Activated CD8-positive, alpha-beta memory T cell treated with anti-CD3 and anti-CD28 coated beads for 48 hours (primary cell): Measurements from ENCODE around the gene RFC3.

Source experiments
- DNase-seq, 3 experiments: peaks; one replicate each; pipeline ENCODE4 v3.0.0-alpha.2; 2020; ENCODE audit warnings: low read depth in 2 of 3, low spot score in 2 of 3

RFC3 gene

DNA sequence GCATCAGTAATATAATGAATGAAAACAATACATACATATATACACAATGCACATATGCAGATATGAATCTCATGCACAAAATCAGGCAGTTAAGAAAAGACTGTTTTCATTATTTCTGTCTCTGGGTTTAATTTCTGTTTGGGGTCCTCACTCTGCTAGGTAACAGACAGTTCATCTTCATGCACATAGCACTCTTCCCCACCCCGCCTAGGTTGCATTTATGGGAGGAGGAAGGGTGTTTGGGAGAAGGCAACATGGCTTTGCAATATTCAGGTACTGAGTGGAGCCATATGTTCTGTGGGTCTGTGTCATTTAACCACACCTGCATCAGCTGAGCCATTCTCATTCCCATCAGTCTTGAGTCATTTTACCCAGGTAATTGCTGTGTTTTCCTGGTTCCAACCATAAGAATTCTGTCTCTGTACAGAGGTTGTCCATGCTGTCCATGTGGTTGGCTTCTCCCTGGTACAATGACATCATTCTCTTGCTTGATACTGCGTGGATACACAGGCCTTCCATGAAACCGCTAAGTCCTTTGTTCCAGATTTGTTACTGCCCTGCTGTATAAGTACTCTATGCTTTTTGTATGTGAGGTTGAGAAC is 45.3 kb downstream of the RFC3 start:
- no peak for DNase-seq

DNA sequence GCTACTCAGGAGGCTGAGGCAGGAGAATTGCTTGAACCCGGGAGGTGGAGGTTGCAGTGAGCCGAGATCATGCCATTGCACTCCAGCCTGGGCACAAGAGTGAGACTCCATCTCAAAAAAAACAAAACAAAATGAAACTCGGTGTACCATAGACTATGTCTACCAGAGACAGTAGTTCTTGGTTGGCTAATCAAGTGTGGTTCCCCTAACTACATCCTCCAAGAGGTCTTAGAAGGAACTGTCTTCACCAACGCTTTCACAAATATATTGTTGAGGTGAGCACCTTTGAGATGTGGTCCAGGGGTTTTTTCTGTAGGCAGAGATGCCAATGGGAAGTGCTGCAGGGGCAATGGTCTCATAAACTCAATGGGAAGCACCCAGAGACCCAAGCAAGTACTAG is 48.0 kb downstream of the RFC3 start:
- no peak for DNase-seq

DNA sequence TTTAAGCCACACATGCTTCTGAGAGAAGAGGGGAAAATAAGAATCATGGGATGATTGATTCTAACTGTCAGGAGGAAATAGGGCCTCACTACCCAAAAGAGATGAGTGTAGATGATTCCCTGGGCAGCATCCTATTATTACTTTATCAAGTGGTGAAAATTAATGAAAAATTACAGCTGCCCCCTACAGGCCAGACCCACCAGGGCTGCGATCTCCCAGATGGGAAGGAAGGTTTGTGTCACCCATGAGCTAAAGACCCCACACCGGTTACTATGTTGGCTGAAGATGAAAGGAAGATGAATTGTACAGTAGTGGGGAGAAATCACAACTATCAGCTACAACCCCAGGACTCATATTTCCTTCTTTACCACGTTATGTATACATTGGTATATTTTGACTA is 49.5 kb downstream of the RFC3 start:
- DNase-seq: no peak

DNA sequence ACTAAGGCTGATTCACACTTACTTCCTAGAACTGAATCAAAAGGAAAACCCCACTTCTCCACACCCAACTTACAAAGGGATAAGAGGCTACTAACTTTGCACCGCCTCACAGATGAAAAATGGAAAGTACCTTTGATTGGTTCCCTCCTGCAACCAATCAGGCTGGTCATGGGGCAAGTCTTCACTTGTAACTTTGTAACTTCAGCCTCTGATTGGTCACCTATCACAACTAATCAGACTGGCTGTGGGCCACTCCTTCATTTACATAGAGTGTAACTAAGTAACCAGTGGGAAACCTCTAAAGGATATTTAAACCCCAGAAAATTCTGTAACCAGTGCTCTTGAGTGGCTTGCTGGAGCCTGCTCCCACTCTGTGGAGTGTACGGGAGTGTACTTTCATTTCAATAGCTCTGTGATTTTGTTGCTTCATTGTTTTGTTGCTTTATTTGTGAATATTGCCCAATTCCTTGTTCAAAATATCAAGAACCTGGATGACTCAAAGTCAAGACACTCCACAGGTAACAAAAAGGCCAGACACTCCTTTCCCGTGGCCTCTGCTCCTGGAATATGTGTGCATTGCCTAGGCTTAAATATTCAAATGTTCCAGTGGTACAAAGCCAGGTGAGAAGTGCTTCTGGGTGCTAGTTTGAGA is 50.5 kb downstream of the RFC3 start:
- DNase-seq: no peak

DNA sequence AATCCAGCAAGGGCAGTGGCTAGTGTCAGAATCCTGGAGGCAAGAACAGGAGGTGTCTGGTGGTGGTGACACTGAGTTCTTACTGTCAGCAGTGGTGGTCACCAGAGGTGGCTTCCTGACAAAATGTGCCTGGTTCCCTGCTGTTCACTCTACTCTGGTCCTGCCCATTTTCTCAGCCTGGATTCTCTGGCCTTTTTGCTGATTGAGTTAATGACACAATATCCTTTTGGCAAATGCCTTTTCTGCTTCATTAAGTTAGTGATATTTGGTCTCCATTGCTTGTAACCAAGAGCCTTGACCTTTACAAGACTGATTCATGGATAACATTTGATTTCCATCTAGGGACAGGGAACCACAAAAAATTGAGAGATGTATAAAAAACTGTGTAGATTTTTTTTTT is 51.1 kb downstream of the RFC3 start:
- no peak for DNase-seq

DNA sequence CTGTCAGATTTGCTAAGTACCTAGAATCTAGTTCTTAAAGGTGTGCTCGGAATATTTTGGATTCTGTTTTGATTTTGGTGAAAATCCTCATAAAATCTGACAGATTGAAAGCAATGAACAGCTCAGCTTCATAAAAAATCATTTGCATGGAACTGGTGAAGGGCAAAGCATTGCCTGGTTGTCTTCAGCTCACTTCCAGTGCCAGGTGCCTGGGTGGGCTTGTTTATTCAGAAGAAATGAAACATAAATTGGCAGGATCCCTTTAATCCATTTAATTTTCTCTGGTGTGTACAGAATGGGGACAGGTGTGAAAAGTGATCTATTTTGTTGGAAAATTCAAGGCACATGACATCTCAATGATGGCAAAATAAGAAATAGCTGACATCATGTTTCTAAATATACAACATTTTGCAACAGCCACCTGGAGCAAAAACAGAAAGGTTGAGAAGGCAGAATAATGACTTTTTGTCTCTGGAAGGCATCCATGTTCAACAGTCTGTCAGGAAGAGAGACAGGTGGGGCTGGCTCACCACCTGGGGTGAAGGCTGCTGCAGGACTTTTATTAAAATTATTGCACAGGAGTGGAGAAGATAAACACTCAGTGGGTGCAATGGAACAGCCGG is 52.2 kb downstream of the RFC3 start:
- DNase-seq: no peak

DNA sequence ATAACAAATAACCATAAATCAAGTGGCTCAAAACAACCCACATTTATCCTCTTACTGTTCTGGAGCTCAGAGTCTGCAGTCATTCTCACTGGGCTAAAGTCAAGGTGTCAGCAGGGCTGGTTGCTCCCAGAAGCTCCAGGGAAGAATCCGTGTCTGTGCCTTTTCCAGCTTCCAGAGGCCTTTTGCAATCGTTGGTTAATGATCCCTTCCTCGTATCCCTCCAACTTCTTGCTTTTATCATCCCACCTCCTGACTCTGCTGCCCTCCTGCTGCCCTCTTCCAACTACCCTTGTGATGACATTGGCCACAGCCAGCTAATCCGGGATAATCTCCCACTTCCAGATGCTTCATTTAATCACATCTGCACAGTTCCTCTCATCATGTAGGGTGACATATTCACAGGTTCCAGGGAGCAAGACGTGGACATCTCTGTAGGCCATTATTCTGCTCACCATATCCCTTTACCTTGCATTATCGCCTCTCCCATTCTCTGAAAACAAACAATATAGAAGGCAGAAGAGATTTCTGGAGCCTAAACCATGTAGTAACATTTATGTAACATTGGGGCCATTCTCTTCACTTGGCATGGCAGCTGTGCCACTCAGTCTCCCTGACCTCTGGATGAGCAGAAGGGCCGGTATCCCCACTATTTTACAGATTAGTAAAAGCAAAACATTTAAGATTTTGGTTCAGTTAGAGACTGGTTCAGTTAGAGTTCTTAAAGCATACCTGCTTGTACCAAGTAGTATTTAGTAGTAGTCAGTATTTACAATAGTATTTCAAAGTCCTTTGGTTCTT is 53.5 kb downstream of the RFC3 start:
- no peak for DNase-seq

DNA sequence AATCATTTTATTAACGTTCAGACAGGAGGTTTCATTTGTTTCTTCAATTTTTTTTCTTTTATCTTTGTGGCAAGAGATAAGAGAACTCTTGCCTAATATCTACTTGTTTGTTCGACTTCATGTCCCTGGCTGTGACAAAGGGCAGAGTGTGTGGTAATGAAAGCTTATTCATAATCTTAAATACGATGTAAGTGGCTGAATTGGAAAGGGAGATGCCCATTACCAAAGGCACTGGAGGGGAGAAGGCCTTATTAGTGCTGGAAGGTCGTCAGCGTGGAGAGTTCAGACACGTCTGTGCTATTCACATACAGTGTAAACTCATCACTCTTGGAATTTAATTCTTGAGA is 54.0 kb downstream of the RFC3 start:
- no peak for DNase-seq

DNA sequence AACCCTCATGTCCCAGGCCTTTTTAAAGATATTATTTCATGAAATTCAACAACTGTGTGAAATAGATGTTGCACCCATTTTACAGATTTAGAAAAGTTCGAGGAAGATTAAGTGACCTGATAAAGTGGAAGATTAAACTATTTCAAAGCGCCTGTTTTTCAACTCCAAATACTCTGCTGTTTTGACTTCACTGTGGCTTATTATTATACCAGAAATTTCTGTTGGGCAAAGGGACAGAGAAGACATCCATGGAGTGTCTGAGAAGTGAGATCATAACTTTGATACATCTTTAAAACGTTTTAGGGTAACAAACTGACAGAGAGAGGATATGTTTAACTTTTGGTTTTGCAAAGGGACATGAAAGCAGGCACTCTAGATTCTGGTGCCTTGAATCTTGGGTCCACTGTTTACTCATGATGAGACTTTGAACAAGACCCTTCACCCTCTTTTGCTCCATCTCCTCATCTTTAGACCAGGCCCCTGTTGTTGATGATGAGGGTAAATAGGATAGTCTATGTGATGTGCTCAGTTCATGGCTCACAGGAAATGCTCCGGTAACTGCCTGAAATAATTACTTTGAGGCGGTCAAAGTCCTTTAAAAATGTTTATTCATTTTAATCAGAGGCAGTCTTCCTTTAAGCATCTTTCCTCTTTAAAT is 55.4 kb downstream of the RFC3 start:
- DNase-seq: no peak

DNA sequence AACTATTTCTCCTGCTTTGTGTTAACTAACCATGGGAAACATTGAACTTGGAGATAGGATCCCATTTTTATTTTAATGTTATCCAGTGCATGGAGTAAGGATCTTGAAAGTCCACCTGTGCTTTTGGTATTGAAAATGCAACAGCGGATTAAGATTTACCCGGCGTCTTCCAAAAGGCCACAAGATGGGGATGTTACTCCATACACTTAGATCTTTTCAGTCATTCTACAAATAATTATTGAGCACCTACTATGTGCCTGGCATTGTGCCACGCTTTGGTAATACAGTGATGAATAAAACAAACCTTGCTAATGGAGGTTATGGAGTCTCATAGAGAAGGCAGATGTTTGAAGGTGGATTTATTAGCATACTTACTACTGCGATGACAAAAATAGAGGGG is 56.9 kb downstream of the RFC3 start:
- DNase-seq: no peak

DNA sequence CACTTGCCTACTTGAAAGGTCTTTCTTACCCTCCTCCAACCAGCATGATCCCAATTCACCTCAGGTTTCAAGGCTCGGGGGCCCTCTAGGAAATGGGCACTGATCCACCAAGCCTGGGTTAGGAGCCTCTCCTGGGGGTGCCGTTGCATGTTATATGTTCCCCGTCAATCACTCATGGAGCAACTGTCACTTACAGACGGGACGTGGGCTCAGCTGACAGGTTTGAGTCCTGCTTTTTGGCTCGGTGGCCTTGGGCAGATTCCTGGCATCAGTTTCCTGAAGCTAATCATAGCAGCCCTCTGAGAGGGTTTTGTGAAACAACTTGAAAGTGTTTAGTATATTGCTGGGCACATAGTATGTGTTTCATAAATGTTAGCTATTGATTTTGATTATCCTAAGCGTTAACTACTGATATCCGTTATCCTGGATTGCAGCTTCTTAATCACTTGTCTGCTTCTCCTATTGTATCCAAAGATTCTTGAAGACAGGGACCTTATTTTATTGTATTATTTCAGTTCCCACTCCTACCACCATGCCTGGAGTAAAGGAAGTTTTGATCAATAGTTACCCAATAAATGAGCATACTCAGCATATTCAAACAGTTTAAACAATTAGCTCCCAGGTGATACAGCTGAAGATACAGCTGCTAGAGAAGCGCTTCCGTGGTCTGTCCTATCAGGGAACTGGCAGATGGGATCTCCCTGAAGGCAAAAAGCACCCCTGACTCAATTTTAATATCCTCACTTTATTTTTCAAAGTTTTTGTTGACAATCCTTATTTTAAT is 57.9 kb downstream of the RFC3 start:
- DNase-seq: no peak

DNA sequence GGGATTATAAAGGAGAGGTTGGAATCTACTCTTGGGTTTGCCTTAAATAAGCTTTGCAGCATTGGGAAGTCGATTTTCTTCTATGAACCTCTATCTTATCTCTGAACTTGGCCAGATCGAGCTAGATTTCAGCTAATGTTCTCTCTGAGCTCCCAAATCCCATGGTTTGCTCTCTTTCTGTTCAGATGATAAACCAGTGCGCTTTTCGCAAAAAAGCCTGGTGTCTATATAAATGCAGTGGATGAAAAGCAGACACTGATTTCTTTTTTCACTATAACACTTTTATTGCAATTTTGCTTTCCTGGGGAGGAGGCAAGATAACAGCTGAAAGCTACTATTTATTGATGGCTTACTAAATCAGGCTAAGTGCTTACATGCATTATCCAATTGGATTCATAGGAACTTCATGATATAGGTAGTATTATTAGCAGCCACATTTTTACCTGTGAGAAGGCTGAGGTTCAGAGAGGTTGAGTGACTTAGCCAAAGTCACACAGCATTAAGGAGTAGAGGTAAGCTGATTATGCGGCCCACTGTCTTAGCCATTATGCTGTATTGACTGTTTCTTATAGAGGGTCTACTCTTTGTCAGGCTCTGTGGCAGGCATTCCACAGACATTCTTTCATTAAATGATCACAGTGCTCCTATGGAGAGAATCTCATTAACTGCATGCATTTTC is 58.9 kb downstream of the RFC3 start:
- no peak for DNase-seq

DNA sequence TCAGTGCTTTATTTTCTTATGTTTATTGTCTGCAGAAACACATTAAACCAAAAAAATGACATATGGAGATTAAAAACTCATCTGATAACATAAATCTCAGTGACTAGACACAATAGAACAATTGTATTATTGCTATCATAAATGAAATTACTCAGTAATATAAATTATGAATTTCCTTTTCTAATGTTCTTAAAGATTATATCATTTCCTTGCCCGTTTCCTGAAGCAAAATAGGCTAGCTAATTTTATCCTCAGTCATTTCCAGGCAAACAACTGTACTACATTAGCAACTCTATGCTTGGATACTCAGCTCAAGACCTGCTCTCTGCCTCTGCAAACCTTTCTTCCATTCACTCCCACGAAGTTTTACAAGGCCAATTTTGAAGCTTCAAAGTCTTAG is 61.2 kb downstream of the RFC3 start:
- no peak for DNase-seq

DNA sequence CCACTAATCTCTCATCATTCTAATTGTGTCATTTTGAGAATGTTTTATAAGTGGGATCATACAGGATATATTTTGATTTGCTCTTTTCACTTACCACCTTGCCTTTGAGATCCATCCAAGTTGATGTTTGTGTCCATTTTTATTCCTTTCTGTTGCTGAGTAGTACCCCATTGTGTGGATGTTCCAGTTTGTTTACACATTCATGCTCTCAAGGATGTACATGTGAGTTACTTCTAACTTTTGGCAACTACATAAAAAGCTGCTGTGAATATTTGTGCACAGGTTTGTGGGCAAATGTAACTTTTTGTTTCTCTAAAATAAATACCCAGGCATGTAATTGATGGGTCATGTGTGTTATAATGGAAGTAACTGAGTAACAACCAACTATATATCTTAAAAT is 64.9 kb downstream of the RFC3 start:
- no peak for DNase-seq

DNA sequence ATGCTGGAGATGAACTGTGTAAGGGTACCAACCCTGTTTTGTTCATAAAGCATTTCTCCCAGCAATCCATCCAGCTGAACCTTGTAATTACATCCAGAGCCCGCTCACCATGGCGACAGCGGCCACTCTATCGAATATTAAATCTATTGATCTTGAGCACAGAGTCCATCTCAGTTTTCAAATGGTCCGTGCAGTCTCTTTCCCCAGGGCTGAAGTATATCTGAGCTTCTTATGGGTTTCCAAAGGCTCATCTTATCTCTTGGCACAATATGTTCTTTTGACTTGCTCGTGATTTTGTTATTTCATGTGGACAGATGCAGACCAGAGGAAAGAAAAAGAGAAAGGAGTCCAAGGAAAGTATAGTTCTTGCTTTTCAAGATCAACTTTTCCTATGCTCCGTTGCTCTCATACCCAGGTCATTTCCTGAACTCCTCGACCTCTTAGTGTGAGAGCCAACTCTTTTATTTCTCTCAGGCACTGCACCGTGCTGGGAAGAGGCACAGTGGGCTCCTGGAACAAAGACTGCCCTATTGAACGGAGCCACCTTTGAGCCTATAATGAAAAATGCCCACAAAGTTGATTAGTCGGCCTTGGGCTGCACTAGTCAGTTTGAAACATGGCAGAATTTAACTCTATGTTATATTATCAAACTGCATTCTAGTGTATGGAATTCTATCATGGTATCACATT is 66.7 kb downstream of the RFC3 start:
- DNase-seq: no peak
